ENCODE data around the gene EGFL6.
"Not testable (repeated sequence)": the region's sequence is repeated elsewhere in the genome, so short reads cannot be mapped to it uniquely, and the experiment has no call there.

The EGFL6 gene

DNA sequence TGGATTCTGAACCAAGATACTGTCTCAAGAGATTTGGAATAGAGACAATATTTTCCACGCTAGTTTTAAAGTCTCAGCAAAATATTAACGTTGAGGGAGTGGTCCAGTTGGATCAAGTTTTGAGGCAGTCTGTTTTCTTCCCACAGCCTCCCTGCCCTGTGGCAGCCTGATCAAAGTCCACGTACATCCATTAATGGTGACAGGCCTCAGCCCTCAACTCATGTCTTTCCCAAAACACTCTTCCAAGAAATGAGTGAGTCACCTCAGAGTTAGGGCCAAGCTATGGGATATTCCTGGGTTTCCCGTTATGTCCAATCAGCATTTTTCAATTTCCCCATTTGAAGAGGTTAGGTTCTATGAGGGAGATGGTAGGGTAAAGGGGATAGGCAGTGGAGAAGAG is 28.5 kb downstream of the EGFL6 start:
- no peak for DNase-seq (ENCODE audit: low read depth)

DNA sequence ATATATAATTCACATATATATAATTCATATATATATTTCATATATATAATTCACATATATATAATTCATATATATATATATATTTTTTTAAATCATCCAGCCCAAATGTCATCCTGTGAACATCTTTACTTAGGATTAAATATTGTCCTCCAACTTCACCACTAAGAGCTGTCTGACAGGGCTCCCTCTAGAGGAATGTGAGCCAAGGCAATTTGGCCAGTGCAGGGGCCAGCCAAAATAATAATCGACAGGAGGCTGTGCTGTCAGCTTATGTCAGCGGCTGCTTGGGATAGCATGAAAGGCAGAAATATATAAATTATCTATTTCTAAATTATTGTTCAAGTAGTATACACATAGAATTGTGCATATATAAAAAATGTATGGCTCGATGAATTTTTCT is 29.5 kb downstream of the EGFL6 start:
- DNase-seq (ENCODE audit: low read depth), result no peak

DNA sequence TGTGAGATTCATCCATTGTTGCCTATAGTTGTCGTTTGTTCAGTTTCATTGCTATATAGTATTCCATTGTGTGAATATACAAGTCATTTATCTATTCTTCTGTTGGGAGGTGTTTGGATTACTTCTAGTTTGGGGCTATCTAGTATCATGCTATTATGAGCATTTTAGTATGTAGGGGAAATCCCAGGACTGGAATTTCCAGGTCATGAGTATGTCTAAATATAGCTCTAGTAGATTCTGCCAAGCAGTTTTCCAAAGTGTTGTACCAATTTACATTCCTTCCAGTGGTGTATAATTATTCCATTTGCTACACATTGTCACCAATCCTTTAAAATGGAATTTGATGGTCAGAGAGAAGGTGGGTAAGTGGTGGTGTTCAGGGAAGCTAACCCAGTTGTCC is 30.1 kb downstream of the EGFL6 start:
- DNase-seq (ENCODE audit: low read depth), result no peak

DNA sequence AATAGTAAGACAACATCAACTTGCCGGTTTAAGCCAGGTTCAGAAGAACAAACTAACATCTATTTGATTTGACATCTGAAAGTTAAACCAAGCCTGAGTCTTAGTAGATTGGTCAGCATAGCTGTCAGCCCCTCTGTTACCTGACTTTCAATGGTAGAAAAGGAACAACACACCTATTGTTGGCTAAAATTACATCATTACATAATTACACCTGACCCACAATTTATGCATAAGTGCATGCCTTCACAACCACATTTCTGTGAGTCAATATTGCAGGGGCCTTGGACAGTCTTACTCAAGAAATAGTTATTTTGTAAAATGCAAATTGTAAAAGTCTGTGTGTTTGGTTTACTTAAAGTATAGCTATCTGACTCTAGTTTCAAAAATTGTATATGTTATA is 36.2 kb downstream of the EGFL6 start:
- no peak for DNase-seq (ENCODE audit: low read depth)

DNA sequence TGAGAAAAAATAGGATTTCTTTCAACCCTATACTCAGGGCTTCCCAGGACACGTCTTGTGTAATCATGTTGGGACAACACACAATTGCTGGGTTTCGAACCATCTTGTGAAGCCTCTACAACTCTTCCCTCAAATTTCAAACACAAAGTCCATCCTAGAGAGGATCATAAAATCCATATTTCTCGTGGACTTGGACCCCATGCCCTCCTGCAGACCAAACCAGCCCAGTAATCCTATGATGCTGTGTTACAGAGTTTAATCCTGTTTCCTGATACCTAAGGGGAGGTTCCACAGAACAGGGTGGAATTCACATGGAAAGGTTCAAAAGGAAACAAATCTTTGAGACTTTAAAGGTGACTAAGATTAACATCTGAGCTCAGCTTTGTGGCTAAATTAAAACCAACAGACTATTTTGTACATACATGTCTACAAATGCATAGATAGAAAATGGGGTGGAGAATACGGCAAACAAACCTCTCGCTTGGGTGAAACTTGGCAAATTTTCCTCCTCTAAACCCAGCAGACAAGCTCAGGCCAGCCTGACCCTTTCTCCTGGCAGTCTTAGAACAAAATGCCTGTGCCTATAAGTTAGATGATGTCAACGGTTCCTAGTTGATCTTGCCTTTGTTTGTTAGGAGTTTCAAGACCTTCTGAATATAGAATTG is 38.1 kb downstream of the EGFL6 start:
- no peak for DNase-seq (ENCODE audit: low read depth)

DNA sequence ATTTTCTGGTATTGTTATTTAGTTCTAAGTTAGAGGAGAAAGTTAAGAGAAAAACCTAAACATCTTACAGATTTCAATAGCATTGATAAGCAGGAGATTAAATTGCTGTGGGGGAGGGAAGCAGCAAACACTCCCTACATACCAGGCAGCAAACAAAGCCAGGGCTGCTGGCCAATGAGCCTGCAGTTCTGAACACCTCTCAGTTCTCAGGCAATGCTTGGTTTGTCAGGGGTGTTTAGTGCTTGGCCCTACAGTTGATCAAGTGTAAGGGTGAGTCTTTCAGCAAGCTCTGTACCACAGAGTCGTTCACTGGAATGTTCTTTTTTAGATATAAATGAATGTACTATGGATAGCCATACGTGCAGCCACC is 38.6 kb downstream of the EGFL6 start:
- no peak for DNase-seq (ENCODE audit: low read depth)

DNA sequence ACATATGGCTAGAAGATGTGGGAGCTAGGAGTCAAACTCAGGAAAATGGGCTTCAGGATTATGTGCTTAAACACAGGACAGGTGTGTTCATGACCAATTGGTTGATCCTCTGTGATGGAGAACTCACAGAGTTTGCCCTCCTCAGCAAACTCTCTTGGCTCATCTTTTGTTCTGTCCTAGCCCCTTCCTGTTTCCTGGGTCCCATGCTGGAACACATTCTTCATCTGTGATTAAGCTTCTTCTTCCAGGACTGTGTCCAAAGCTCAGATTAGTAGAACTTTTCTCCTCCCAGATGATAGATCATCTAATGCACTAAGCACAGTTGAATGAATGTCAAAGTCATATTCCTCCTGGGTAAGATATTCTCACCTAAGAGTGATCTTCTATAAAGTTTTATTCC is 44.8 kb downstream of the EGFL6 start:
- DNase-seq (ENCODE audit: low read depth), result no peak

DNA sequence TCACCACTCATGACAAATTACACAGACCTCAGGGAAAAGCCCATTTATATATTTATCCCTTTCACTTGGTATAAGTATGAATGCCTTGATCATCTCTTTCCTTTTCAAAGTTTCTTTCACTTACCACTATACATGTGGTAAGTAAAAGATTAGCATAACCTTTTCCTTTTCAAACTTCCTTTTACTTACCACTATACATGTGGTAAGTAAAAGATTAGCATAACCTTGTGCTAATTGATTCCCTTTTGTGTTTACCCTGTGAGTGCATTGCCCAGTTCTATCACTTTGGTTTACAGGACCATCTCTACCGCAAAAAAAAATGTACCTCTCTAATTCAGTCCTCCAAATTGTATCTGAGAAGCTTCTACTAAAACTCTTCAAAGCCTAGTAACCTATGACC is 50.8 kb downstream of the EGFL6 start:
- DNase-seq (ENCODE audit: low read depth), result no peak

DNA sequence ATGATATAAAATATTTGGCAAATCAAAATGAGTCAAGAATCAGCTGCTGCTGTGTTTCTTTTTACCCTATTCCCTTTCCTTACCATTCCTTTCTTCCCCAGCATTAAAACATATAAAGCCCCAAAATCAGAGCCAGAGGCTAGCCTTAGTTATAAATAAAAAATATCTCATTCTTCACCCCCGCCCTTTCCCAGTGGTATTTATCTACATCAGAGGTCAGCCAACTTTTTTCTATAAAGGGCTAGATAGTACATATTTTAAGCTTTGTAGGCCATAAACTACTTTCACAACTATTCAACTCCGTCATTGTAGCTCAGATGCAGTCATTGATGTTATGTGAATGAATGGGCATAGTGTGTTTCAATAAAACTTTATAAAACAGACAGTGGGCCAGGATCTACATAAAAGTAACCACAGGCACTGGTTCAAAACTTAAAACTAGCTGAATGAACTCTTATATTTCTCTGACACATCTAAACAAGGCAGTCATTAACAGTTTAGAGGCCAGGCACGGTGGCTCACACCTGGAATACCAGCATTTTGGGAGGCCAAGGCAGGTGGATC is 53.1 kb downstream of the EGFL6 start:
- no peak for DNase-seq (ENCODE audit: low read depth)

DNA sequence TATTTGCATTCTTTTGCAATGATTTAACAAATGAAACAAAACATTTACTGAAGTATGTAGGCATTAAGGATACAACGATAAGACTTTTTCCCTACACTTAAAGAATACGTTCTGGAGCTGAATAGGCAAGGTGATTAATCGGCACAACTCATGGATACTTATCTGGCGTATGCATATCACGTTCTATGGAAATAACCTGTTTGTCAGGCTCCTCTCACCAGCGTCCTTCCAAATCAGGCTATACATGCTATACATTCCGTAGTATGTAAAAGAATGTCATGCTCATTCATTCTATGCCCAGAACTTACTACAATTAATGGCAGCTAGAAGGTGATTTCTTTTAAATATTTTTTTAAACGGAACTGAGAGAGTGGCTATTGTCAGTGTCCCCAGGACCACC is 57.9 kb downstream of the EGFL6 start:
- no peak for DNase-seq (ENCODE audit: low read depth)

DNA sequence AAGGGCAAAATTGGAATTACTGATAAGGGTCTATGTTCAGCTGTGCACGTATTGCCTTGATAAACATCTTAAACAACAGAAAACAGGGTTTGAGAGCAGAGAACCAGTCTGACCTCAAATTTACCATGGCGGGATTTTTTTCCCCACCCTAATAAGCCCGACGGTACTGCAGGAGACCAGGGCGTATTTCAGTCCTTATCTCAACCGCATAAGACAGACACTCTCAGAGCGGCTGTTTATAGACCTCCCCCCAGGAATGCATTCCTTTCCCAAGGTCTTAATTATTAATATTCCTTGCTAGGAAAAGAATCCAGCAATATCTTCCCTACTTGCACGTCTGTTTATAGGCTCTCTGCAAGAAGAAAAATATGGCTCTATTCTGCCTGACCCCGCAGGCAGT is 67.8 kb downstream of the EGFL6 start:
- DNase-seq (ENCODE audit: low read depth), result not testable (repeated sequence)

DNA sequence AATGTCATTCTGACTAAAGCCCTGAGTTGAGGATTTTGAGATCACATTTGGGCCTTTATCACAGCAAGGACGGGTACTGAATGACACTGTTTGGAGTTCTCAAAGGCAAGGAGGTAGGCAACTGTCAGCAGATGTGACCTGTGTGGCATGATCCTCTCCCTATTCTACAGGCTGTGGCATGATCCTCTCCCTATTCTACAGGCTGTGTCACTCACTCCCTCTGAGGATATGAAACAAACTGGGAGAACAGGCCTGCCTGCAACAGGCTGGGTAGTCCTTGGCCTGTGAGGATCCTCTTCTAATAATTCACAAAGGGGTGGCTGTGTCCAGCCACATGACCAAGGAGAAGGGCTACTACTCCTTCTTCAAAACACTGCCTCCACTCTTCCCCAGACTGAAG is 68.6 kb downstream of the EGFL6 start:
- no peak for DNase-seq (ENCODE audit: low read depth)

DNA sequence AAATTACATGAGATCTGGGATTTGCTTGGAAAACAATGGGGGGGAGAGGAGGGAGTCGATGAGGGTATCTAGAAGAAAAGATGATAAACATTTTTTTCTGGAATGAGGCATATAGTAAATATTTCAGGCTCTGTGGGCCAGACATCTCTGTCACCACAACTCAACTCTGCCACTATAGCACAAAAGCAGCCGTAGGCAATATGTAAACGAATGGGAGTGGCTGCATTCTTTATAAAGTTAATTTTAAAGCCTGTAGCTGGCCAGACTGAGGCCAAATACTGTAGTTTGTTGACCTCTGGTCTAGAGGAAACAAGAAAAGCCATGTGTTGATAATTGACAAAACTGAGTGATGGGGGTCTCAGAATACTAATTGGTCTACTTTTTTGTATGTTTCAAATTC is 69.4 kb downstream of the EGFL6 start:
- DNase-seq (ENCODE audit: low read depth), result no peak

DNA sequence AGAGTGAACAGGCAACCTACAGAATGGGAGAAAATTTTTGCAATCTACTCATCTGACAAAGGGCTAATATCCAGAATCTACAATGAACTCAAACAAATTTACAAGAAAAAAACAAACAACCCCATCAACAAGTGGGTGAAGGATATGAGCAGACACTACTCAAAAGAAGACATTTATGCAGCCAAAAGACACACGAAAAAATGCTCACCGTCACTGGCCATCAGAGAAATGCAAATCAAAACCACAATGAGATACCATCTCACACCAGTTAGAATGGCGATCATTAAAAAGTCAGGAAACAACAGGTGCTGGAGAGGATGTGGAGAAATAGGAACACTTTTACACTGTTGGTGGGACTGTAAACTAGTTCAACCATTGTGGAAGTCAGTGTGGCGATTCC is 72.3 kb downstream of the EGFL6 start:
- DNase-seq (ENCODE audit: low read depth), result not testable (repeated sequence)

DNA sequence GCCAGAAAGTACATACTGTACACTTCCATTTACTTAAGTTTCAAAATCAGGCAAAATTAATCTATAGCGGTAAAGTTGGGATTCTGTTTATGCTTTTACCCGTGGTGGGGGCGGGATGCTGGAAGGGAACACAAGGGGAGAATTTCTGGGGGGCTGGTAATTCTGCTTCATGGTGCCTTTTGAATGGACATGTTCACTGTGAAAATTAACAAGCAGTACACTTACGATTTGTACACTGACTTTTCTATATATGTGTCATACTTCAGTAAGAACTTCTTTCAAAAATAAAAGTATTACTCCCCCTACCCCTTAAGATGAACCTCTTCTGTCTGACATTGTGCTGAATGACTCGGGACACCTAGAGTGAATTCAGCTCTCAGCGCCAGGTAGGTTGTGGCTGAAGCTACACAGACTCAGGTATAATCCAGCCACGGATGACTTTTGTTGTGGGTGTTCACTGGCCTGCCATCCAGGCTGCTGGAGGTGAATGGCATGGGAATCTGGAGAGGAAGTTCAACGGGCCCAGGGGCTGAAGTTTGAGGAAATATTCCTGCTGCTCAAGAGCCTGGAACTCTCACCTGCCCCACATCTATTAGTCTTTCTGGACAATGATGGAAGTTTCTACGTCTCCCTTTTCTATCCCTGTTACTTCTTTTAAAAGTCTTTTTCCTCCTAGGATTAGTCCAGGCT is 76.2 kb downstream of the EGFL6 start:
- no peak for DNase-seq (ENCODE audit: low read depth)

DNA sequence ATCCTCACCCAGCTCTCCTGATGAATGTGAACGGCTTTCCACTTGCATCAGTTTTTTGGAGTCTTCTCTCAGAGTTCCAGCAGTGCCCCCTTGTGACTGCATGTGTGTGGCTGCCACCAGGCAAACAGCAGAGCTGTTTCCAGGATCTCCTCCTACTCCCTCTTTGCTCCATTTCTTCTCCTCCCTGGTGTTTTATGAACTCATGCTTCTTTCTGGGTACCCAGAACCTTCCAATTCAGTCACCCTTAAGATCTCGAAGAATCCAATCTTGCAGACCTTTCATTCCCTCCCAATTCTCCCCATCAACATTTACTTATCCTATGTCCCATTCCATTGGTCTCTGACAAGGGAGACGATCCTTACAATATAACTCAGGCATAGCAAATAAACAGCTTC is 76.8 kb downstream of the EGFL6 start:
- peak; percentile 22 for DNase-seq (ENCODE audit: low read depth)

DNA sequence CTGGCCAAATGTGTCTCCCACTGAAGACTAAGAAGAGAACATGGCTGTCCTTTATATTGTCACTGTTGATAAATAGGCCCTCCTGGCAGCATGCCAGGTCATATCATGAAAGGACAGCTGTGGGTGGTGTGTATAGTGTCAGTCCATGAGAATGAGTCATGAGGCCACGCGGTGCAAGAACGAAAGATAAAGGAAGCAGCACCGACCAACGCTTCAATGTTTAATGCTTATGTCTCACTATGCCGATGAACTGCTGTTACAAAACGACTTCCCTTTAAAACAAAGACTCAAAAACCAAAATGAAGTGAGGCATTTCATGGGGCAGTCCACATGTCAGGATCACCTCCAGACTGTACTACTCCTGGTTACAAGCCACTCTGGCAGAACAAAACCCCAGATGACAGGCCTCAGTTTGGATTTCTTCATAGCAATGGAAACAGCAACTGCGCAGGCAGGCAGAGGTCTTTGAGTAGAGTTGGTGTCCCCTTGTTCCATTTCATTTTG is 78.4 kb downstream of the EGFL6 start:
- peak; percentile 38 for DNase-seq (ENCODE audit: low read depth)

DNA sequence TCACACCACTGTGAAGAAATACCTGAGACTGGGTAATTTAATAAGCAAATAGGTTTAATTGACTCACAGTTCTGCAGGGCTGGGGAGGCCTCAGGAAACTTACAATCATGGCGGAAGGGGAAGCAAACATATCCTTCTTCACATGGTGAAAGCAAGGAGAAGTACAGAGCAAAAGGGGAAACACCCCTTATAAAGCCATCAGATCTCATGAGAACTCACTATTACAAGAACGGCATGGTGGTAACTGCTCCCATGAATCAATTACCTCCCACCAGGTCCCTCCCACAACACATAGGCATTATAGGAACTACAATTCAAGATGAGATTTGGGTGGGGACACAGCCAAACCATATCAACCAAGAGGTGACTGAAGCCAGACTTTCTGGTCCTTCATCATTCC is 78.9 kb downstream of the EGFL6 start:
- DNase-seq (ENCODE audit: low read depth), result not testable (repeated sequence)

DNA sequence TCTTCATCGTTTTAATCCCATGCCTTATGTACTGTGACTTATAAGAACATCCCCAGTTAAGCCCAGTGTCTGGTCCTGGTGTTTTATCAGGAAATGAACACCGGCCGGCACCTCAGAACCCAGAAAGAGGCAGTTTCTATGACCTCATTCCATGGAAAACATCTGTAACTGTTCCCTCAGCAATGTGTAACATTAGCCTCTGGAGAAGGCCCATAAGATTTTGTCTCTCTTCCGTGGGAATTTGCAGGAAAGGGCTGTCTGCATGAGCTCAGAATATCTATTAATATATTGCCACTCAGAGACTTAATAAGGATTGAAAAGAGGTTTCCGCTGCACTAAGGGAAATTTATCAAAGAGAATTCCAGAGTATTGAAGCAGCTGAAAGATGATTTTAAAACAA is 80.4 kb downstream of the EGFL6 start:
- DNase-seq (ENCODE audit: low read depth), result no peak

DNA sequence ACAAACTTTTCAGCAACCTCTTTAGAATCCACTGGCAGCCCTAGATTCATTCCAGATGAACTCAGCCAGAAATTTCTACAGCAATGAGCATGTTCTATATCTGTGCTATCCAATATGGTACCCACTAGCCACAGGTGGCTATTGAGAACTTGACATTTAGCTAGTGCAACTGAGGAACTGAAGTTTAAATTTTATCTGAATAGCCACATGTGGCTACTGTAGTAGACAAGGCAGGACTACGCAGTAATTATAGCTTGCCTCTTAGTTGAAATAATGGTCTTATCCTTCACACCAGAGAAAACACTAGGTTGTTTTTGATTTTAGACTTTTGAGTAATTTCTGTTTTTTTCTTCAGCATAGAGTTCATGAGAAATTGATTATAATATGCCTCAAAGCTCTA is 80.9 kb downstream of the EGFL6 start:
- DNase-seq (ENCODE audit: low read depth), result no peak

DNA sequence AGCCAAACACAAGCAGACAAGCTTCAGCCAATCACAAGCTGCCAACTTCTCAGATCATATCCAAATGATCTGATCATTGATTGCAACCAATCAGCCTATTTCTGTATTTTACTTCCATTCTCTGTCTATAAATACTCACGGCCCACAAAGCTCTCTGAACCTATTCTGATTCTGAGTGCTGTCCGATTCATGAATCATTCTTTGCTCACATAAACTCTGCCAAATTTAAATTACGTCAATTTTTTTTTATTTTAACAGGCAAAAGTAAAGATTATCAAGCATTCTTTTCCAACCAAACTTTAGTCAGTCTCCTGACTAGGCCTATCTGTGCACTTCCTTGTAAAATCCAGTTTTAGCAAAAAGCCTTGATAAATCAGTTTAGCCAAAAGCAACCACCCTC is 81.7 kb downstream of the EGFL6 start:
- DNase-seq (ENCODE audit: low read depth), result no peak

DNA sequence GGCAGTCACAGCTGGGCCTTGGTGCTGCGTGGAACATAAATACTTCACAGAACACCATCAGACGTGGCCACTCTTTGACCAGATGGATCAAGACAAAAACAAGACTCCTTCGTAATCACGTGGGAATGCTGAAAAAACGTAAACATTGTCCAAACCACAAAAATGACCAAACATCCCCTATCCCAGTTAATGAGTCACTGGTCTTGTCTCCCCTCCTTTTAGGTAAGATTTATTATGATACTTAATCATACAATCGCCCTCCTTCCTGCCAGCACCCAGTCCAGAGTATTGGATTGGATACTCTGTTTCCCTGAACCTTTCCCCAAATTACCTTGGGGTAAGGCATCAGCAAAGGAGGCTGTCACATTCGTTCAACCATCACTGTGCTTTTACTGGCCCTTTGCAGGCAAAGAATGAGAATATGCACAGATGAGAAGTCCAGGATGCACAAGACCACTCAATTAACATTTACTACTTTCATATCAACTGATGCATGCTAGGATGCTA is 82.9 kb downstream of the EGFL6 start:
- DNase-seq (ENCODE audit: low read depth), result no peak
